Inflammatory macrophage treated with lipopolysaccharide for 4 hours (primary cell): ENCODE data around the gene NRIP3.

Experiments
- DNase-seq: peaks from one replicate; pipeline ENCODE4 v3.0.0-alpha.2; 2020

The NRIP3 gene

DNA sequence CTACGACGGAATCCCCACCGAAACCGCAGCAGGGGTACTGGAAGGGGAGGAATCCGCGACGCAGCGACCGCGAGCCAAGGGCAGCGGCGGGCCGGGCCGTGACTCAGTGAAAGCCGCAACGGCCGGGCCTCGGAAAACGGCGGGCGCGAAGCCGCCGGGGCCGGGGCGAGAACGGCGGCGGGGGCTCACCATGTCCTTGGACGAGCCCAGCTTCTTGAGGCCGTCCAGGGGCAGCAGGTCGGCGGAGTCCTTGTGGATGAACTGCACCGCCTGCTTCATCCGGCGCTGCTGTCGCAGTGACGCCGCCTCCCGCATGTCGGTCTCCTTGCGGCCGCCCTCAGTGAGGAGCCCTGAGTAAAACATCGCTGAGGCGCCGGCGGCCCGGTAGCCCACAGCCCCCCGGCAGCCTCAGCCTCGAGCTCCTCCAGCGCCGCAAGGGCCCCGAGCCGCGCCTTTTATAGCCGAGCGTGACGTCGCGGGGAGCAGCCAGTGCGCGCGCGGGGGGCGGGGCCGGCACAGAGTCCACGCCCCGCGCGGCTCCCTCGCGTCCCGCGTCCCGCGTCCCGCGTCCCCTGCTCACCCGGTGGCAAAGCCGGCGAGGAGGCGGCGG, at the start of gene NRIP3:
Gene NRIP3 (minus strand): TSS at position 429 of the 610 bp plus-strand sequence. CDS start 66 bp downstream, at position 363.
- DNase-seq, result peak; percentile 77

DNA sequence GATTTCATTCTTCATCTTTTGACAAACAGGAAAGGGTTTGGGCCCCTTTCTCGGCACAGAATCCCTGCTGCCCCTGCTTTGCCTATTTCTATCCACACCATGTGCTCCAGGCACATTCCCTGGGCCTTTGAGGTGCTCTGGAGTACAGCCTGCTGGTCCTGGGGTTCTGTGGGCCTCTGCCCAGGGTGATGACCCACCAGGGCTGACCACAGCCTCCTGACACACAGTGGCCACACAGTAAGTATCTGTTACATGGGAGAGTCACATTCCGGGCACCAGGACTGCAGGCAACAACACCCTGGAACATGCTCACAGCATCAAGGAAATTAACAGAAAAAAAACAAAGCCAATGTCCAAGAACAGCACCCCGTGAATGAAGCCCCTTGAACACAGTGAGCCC, 48.5 kb upstream of the NRIP3 start:
- no peak for DNase-seq

DNA sequence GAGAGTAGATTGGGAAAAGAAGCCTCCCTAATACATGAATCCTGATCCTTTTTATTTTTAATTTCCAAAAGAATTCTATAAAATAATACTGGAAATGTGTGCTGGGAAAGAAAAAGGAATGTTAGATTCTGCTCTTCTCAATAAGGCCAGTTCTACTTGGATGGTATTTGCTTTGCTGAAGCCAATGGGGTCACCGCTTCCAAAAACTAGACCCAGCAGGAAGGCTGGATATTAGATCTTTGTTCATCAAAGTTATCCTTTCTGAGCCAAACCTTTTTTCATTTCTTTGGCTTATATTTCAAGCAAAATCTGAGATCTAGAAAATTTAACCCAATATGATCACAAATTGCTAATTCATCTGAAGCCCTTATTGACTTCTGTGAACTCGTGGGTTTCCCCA, 46.2 kb upstream of the NRIP3 start:
- no peak for DNase-seq

DNA sequence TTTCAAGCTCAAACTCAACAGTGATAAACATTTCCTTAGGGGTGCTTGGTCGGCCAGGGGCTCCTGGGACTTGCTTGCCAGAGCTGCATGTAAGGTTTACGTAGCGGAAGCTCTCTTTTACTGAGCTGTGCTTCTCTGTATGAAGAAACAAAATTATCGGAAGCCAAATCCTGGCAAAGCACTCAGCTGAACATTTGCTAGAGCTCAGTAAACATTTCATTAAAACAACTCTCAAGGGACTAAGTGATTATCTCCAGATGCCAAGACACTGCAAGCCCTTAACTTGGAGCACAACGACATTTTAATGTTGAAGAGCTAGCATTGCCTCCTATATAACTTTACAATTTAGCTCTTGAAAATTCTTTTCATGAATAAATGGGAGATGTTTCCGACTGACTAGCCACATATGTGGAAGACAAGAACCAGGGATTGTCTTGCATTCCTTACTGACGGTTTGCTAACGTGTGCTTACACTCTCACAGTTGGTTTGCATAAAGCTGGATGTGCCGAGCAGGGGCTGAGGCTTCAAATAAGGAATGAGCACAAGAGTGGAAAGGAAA, 44.2 kb upstream of the NRIP3 start:
- no peak for DNase-seq

DNA sequence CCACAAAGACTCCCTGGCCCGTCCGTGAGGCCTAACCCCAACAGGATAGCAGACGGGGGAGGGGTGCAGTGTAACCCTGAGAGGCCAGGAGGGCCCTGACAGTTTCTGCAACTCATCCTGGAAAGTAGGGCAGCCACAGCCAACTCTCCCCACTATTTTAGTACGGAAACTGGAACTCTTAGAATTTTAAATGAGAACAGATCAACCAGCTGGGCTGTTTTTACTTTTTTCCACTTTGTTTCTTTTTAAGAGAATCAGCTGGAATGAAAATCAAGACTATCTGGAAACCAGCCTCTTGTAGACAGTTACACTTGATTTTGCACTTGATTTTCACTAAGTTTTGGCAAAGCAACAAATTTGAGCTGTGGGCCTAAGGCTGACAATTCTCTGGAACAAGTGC, 42.7 kb upstream of the NRIP3 start:
- DNase-seq, result no peak

DNA sequence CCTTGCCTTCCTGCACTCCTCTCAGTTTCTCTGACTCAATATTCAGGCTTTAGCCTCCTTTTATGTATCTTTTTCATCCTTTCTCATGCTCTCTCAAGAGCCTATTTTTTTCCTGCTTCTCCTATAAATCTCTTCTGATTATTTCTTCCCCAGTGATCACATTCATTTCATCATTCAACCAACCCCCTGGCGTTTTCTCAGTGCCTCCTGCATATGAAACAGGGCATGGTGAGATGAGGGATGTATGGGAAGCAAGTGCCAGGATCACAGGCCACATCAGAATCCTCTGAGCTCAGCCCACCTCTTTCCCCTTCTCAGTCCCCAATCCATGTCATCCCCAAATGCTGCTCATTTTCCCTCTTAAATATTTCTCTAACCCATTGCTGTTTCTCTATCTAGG, 38.7 kb upstream of the NRIP3 start:
- DNase-seq, result no peak

DNA sequence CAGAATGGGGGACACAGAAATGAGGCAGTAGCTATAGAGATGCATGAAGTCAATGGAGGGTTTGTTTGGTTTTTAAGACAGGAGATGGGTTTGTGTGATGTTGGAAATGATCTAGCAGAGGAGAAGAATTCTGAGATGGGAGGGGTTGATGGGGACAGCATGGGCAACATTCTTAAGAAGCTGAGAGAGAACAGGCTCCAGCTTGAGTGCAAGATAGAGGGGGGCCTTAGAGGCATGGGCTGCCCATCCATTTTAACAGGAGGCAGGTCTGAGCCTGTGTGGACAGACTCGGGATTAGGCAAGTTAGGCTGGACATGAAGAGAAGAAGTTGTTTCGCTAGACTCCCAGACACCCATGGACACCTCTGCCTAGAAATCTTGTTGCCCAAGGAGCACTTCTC, 37.9 kb upstream of the NRIP3 start:
- DNase-seq, result no peak

DNA sequence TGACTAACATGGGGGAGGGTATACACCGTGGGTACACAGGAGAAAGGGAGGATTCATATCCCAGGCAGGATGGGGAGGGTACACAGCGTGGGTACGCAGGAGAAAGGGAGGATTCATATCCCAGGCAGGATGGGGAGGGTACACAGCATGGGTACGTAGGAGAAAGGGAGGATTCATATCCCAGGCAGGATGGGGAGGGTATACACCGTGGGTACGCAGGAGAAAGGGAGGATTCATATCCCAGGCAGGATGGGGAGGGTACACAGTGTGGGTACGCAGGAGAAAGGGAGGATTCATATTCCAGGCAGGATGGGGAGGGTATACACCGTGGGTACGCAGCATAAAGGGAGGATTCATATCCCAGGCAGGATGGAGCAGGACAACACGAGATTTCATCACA, 36.6 kb upstream of the NRIP3 start:
- DNase-seq, result no peak

DNA sequence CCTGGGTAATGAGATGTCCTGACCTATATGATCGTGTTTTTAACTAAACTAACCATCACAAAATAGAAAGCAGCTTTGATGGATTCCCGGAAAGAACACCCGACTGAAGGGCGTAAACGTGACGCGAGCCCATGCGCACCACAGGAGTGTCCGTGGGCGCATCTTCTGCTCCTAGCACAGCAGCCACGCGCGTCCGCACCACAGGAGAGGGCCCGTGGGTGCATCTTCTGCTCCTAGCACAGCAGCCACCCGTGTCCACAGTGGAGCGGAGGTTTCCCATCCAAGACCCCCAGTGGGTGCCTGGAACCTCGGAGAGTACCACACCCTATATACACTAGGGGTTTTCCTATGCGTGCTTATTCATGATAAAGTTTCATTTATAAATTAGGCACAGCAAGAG, 36.1 kb upstream of the NRIP3 start:
- DNase-seq, result no peak

DNA sequence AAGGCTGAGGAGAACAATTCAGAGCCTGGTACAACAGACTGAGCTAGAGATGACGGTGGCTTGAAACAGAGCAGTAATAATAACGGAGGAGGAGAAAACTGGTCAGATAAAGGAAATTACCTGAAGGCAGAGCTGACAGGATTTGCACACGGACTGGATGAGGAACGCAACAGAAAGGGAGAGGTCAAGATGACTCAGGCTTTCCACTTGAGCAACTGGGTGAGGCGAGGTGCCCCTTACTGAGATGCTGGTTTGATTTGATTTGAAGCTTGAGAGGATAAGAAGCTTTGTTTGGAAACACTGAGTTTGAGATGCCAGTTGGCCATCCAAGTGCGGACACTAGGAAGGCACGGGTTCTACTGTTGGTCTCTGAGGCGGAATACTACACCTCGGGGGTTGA, 35.4 kb upstream of the NRIP3 start:
- peak; percentile 77 for DNase-seq

DNA sequence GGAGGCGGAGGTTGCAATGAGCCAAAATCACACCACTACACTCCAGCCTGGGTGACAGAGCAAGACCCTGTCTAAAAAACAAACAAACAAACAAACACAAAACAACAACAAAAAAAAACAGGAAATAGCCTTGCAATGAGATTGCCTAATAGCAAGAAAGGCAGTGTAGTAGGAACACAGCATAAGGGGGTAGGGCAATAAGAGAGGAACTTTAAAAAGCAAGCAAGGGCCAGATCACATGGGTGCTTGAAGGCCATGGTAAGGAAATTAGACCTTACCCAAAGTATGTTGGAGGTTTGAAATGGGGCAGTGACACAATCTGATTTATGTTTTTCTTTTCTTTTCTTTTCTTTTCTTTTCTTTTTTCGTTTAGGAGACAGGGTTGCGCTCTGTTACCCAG, 34.7 kb upstream of the NRIP3 start:
- DNase-seq, result peak; percentile 81

DNA sequence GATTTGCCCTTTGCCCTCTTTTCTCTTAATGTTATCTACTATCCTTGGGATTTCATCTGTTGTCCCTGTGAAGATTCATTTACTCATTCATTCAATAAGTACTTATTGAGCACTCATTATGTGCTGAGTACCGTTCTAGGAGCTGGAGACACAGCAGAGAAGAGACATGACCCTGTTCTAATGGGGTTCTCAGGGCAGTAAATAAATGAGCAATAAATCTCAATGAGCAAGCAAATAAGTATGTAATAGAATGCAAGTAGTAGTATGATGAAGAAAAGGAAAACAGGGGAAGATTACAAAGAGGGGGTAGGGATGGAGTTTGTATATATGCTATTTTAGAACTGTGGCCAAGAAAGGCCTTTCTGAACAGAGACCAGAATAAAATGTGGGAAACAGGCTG, 34.2 kb upstream of the NRIP3 start:
- DNase-seq, result no peak

DNA sequence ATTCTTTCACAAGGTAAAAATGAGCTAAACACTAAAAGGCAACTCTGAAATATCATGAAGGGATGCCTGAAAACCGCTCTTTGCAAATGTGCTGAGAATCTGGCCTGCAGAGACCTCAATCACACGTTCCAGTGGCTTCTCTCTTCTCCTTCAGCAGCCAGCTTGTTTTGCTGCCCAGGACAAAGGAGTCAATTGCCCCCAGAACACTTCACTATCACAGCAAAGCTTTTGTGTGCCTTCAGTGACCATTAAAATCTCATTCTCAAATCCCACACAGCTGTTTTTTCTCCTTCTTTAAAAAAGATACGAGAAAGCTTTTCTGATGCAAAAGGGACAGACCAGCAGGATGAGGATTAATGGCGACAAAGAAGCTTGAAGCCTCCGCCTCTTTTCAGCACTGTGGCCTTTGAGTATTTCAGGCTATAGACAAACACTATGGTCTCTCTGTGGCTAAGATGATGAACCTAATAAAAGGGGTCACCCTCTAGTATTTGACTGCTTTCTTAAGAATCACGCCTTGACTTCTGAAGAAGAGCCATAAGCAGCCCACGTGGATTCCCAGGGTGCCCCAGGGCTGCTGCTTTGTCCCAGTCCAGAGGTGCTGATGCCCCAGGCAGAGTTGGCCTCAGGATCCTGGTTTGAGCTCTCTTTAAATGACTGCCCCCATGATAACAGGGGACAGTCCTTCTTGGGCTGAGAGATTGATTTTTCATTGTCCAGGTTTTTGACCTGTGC, 33.4 kb upstream of the NRIP3 start:
- no peak for DNase-seq

DNA sequence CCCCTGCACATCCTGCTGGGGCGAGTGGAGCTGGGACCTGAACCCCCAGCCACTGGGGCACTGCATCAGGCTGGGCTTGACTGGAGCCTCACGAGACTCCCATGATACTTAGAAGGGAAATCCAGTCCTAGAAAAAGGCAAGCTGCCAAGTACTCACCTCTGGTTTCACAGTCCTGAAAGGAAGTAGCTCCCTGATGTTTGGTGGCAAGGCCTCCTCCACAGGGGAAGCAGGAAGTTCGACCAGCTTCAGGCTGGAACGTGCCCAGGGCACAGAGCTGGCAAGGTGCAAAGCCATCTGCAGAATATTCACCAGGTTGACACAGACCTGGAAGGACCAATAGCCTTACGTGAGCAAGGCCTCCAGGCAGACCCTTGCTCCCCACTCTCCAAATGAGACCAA, 26.8 kb upstream of the NRIP3 start:
- DNase-seq, result no peak

DNA sequence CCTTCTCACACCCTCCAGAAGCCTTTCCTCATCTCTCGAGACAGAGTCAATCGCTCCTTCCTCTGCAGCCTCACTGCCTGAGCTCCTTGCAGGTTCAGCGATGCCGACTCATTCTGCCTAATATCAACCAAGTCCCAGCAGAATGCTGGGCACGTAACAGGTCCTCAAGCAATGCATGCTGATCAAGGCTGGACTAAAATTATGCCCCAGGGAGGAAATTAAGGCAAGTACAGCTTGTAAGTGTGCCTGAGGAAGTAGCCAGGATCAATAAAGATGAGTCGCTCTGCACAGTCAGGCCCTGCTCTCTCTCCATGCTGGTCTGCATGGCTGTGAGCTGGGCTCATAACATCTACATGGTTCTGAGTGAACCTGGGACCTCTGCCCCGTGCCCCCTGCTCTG, 25.6 kb upstream of the NRIP3 start:
- no peak for DNase-seq

DNA sequence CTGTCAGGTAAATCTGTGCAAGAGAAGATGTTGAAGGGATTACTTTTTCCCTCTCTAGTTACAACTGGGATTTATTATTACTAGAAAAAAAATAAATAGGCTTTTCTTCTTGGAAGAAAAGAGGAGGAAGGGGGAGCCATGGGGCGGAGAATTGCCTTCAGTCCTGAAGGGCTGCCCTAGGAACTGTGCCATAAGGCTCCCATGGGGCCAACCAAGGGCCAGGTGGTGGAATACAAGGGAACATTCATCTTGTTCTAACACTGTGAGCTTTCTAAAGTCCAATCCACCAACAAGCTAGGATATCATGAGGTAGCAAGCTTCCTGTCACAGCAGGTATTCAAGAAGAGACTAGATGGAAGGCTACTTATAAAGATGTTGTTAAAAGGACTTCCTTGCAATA, 24.8 kb upstream of the NRIP3 start:
- no peak for DNase-seq

DNA sequence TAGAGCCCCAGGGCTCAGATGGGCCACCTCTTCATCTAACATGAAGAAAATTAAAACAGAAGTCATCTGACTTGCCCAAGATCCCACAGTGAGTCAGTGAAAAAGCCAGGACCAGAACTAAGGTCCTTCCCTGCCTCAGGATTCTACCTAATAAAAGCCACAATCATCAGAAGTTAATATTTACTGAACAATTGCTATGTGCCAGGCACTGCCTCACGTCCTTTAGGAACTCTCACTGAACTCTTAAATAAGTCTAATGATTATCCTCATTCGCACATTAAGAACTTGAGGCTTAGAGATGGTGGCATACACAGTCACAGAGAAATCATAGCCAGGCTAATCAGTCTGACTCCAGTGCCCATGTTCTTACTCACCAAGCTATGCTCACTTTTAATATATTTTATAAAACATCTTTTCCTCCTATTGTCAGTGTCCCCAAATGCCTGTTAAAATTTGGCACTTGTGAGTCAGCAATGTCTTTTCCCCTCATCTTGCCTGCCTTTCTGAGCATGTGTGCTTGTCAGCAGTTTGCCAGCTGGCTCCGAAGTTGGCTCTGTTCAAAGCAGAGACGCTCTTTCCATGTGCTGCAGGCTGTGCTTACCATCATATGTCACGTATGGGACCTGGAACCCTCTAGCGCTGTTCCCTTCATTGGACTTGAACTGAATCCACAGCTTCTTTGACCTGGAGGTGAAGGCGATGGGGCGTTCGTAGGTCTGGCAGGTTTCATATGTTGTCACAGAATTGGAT, 21.5 kb upstream of the NRIP3 start:
- no peak for DNase-seq

DNA sequence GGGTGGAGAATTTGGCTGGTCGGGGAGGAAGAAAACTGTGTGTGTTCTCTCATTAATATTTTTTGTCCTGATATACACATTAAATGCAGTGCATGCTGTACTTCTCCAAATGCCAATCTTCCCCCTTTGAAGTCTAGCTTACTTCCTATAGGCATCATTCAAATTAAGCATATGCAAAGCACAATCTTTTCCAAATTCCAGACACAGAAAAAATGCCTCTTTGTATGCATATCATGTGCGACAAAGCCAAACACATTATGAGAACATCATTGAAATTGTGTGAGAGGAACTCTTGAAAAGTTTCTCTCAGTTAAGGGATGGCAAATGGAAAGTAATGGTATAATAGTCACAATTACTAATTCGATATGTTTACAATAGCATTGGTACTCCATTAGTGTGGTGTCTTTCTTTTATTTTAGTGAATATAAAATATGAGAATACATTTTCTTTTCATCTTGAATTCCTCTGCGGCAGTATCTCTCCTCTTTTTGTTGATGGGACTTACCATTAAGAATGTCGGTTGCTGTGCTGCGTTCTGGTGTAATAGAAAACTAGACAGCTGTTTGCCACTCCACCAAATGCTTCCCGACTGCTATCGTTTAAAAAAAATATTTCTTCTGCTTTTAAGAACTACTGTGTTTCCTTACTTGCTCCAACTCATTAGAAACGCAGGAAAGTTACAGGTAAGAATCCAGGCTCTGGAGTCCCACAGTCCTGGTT, 19.3 kb upstream of the NRIP3 start:
- DNase-seq, result no peak

DNA sequence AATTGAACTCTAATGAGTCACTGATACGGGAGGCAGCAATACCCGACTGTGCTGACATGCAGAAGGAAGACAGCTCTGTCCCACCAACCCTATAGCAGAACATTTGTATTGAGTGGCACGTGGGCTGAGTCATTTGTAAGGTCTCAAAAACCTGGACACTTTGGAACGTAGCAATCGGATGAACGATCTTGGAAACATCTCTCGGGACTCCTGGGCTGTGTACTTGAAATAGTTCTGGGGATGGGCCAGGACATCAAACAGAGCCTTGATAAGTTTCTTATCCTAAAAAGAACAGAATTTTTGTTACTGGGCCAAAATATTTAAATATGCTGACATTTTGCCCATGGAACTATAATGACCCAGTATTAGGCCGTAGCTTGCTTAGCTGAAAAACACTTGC, 17.1 kb upstream of the NRIP3 start:
- DNase-seq, result no peak

DNA sequence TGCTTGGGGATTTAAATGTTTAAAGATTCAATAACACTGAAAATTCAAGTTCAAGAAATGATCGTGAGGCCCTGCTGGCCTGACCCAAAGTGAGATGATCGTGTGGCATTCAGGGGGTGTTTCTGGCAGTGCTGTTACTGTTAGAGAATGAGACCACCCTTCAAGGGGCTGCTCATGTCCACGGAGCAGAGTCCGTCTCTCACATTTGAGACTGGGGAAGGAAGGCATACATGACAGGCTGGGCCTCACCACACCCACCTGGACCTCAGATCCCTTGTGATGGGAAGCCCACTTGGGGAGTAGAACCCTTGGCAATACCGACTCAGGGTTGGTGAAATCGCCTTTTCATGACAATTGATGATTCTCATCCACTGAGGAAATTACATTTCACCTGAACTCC, 16.1 kb upstream of the NRIP3 start:
- no peak for DNase-seq

DNA sequence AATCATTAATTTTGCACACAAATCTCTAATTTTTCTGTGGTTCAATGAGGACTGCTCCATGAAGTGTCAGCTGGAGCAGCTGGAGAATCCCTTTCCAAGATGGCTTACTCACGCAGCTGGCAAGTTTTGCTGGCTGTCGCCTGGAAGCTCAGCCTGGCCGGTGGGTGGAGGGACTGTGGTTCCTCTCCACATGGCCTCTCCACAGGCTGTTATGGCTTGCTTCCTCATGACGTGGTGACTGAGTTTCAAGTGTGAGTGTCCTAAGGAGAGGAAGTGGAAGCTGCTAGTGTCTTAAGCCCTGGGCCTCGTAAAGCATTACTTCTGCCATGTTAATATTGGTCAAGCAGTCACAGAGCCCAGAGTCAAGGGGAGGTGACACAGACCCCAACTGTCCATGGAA, 14.0 kb upstream of the NRIP3 start:
- DNase-seq, result peak; percentile 97

DNA sequence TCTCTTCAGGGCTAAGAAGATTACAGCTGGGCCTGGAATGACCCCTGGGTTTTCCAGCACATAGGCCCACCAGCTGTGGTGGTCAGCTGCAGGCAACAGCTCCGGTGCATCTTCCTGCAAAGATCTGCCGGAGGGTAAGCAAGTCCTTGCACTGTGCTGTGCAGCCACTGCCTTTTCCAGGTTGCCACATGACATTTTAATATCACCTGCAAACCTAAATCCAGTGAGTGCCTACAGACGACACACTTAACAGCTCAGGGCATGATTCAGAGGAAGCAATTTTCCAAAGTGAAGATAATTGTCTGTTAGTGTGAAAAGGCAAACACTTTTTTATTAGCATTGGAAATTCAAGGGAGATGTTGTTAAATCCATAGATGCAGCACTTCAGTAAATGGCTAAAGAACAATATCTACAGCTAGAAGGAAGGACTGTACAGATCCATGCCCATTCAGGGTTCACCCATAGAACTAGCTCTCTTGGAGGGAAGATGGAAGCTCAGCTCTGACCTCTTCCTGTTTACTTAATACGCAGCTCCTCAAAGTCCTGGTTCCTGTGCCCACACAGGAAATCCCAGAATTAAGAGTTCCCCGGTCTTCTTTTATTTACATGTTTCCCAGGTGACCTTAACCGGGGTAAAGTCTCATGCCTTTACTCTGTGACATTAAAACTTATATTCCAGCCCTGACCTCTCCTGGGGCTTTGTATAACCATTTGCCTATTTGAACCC, 13.3 kb upstream of the NRIP3 start:
- DNase-seq, result no peak

DNA sequence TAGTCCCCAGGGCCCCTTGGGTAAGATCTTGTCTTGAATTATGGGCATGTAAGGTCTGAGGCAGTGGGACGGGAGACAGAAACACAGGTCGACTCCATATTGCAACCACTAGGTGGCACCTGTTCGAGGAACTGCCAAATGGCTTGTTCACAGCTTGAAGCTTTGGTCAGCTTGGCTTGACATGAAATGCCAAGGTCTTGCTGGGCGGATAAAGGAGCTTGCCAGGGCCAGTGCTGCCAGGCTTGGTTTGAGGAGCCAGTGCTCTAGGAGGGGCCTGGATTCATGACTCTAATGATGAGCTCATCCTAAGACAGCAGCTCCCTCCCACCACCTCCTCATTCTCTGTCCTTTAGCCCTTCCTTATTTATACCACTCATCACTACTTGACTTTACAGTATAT, 11.9 kb upstream of the NRIP3 start:
- DNase-seq, result peak; percentile 77
